H7 (cell line): ENCODE measurements around the gene IFNA1. TPM values are rescaled to one million over a fixed set of nuclear protein-coding genes. Genes with fewer than 3 reads are reported as not detected.

Source experiments
- DNase-seq: peaks from one replicate; pipeline ENCODE4 v3.0.0; 2012
- H3K27me3 ChIP-seq: 2 replicates; pipeline ENCODE4 v1.6.0; 2011; ENCODE audit warnings: mild to moderate bottlenecking, low read length; ENCODE audit not compliant: control insufficient read depth, insufficient read depth
- H3K36me3 ChIP-seq: replicated peaks from 2 replicates; pipeline ENCODE4 v1.5.1; 2011; ENCODE audit warnings: low read length; ENCODE audit not compliant: control insufficient read depth, insufficient read depth
- H3K4me3 ChIP-seq: 2 replicates; pipeline ENCODE4 v1.5.1; 2011; ENCODE audit warnings: low read depth, mild to moderate bottlenecking, control low read depth, low read length, moderate library complexity; ENCODE audit not compliant: insufficient read depth
- total RNA-seq: library from RNA; depleted of rRNA; stranded (reverse); fragments of >200 nt; shearing (Covaris generic); gene quantifications from 2 replicates; pipeline ENCODE4 v1.2.3, GENCODE V29; 2014; rRNA removed

Gene IFNA1
- total RNA-seq, 1 experiment from 2014 or later: not detected

DNA sequence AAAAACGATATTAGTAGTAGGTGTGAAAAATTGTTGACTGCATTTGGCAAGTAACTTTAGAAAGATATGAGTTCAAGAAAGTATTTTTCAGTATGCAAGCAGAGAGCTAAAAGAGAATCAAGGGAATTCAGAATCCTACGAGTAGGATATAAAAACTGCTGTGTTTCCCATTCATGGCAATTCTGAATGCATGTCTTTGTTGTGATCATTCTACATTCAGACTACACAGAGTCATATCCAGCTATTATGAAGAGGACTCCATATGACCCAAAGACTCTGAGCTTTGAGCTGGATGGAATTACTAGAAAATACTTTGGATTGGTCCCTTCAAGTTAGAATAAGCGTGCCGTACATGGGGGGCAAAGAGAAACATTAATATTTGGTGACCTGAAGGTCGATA, 29.9 kb downstream of the IFNA1 start:
- H3K4me3 ChIP-seq: no peak overlapping the region
- no peaks in the 10 kb centered on the region for H3K27me3 ChIP-seq
- DNase-seq: no peak
- H3K36me3 ChIP-seq: no peaks in the 10 kb centered on the region

DNA sequence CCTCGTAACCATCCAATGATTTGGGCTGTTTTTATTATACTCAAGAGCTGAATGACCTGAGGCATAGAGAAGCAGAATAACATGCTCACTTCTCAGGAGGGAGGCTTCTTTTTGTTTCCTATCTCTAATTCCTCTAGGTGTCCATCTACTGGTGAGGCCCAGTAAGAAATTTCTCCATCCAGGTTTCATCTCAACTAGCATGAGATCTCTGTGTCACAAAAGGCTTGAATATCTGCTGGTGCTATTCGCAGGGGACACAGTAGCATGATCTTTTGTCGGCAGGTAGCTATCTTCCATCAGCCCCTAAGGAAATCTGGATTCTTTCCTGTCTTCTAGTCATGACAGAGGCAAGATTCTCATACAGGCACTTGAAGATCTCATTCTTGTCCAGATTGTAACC, 33.0 kb downstream of the IFNA1 start:
- no peak for DNase-seq
- H3K27me3 ChIP-seq: no peaks in the 10 kb centered on the region
- H3K4me3 ChIP-seq: no peak overlapping the region
- no peaks in the 10 kb centered on the region for H3K36me3 ChIP-seq

GRCh38 chr9:21477466-21477865, 37.2 kb downstream of the IFNA1 start:
- no peaks in the 10 kb centered on the region for H3K27me3 ChIP-seq
- DNase-seq: no peak
- no peak overlapping the region for H3K4me3 ChIP-seq
- H3K36me3 ChIP-seq: no peaks in the 10 kb centered on the region

GRCh38 chr9:21479152-21479702, 39.0 kb downstream of the IFNA1 start:
- no peaks in the 10 kb centered on the region for H3K27me3 ChIP-seq
- H3K36me3 ChIP-seq: no peaks in the 10 kb centered on the region
- DNase-seq: no peak
- no peak overlapping the region for H3K4me3 ChIP-seq

- Histone ChIP-seq H3K36me3 (no peaks in the 10 kb centered on the region), H3K4me3 (no peak overlapping the region), H3K27me3 (no peaks in the 10 kb centered on the region)
- no peak for DNase-seq
These were observed 41.3 kb downstream of the IFNA1 start for GRCh38 chr9:21481470-21482056.

DNA sequence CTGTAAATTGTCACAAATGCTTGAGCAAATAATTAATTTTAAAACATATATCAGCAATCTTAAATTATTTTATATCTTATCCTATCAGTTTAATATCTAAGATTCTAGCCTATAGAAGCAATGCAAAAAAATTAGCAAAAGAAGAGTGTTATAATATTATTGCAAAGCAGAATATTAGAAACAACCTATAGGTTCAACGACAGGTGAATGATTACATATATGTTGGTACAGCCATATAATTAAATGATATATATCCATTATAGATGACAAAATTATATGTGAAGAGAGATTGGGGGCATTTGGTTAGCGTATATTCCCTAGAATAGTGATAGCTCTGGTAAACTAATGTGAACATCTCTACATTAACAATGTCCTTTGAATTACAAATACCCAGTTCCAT, 42.0 kb downstream of the IFNA1 start, which contains the start of gene IFNE:
IFNE (minus strand) TSS at position 101 of the 400 bp plus-strand sequence. CDS start 619 bp downstream, outside the sequence.
- Histone ChIP-seq H3K36me3 (no peaks in the 10 kb centered on the region), H3K27me3 (no peaks in the 10 kb centered on the region), H3K4me3 (no peak within 1 kb of the TSS)
- no peak for DNase-seq

Other genes with a start within 250 kb of the IFNA1 start
- gene IFNA7, start 238.2 kb upstream of the IFNA1 start, total RNA-seq: not detected in 2 replicates
- gene IFNA10, start 233.3 kb upstream of the IFNA1 start, total RNA-seq: not detected in 2 replicates
- gene IFNA16, start 223.1 kb upstream of the IFNA1 start, total RNA-seq: not detected in 2 replicates
- not detected in 2 replicates for gene IFNA17, start 212.2 kb upstream of the IFNA1 start, total RNA-seq
- not detected in 2 replicates for gene IFNA14, start 200.4 kb upstream of the IFNA1 start, total RNA-seq
- gene IFNA5, start 135.1 kb upstream of the IFNA1 start, total RNA-seq: not detected in 2 replicates
- 12.1 and 12.2 TPM in 2 replicates for gene KLHL9, start 105.0 kb upstream of the IFNA1 start, total RNA-seq
- not detected in 2 replicates for gene IFNA6, start 89.6 kb upstream of the IFNA1 start, total RNA-seq
- gene IFNA13, start 72.4 kb upstream of the IFNA1 start, total RNA-seq: not detected in 2 replicates
- gene IFNA2, start 55.0 kb upstream of the IFNA1 start, total RNA-seq: not detected in 2 replicates
- gene IFNA8, start 31.3 kb upstream of the IFNA1 start, total RNA-seq: not detected in 2 replicates
- not detected in 2 replicates for gene IFNE, start 41.9 kb downstream of the IFNA1 start, total RNA-seq